Upper lobe of left lung (tissue), 4 donors: Measurements from ENCODE around the gene TSHZ2.

ENCODE experiments used
- POLR2A ChIP-seq, 4 donors: fragments of 450-650 bp; IDR thresholded peaks; one replicate each; pipeline ENCODE4 v1.5.1; 2016 to 2017; ENCODE audit warnings: antibody characterized with exemption in 4 of 4, mild to moderate bottlenecking in 2 of 4
- TF ChIP-seq, protein P1 (sequence below), 6 experiments: fragments of 450-650 bp in 4 of 6; fragments of 200-600 bp in 2 of 6; sonication (generic) in 2 of 6; IDR thresholded peaks; one replicate each; pipeline ENCODE4 v1.5.1; 2016 to 2019; ENCODE audit warnings: antibody characterized with exemption in 6 of 6

DNA sequence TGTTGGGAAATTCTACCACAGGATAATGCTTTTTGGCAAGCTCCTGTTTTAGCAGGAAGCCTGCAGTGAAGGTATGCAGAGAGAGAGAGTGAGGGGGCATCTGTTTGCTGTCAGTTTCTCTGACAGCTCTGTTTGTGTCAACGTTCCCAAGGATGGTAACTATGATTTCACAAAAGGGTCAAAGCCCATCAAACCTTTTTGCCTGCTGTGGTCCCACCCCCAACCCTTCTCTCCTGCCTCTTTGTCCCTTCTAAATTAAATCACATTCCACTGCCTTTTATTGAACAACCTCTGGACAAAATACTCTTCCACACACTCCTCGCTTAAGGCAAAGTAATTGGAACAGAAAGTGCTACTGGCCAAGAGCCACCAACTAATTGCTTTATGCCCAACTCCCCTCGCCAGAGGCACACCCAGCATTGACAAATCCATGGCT, 128.3 kb downstream of the TSHZ2 start:
- TF ChIP-seq, protein P1, sequence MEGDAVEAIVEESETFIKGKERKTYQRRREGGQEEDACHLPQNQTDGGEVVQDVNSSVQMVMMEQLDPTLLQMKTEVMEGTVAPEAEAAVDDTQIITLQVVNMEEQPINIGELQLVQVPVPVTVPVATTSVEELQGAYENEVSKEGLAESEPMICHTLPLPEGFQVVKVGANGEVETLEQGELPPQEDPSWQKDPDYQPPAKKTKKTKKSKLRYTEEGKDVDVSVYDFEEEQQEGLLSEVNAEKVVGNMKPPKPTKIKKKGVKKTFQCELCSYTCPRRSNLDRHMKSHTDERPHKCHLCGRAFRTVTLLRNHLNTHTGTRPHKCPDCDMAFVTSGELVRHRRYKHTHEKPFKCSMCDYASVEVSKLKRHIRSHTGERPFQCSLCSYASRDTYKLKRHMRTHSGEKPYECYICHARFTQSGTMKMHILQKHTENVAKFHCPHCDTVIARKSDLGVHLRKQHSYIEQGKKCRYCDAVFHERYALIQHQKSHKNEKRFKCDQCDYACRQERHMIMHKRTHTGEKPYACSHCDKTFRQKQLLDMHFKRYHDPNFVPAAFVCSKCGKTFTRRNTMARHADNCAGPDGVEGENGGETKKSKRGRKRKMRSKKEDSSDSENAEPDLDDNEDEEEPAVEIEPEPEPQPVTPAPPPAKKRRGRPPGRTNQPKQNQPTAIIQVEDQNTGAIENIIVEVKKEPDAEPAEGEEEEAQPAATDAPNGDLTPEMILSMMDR (IDR thresholded peaks at IDR 0.05) = no peak
- no peak for TF ChIP-seq POLR2A (IDR thresholded peaks at IDR 0.05)
